GM18498 (cell line): ENCODE measurements around the gene PPM1E.
"Not testable (repeated sequence)": the region's sequence is repeated elsewhere in the genome, so short reads cannot be mapped to it uniquely, and the experiment has no call there.

Experiments
- ATAC-seq: cut with Tn5 transposase; IDR thresholded peaks from one replicate; pipeline ENCODE4 v1.9.1; 2021; ENCODE audit warnings: mild to moderate bottlenecking, moderate library complexity; ENCODE audit not compliant: unreplicated experiment

The PPM1E gene

DNA sequence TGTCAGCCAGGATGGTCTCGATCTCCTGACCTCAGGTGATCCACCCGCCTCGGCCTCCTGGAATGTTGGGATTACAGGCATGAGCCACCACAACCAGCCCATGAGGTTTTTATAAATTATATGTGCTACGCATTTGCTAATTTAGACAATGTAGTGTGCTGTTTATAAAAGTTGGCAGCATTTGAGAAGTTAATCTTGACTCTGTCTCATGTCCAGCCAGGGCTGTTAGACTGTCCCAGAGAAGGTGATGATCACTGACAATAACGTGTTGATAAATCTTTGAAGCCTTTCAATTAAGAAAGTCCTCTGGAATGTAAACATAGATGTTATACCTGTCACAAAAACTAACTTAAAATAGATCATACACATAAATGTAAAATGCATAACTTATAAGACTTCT, 82.0 kb downstream of the PPM1E start:
- ATAC-seq, result no peak

DNA sequence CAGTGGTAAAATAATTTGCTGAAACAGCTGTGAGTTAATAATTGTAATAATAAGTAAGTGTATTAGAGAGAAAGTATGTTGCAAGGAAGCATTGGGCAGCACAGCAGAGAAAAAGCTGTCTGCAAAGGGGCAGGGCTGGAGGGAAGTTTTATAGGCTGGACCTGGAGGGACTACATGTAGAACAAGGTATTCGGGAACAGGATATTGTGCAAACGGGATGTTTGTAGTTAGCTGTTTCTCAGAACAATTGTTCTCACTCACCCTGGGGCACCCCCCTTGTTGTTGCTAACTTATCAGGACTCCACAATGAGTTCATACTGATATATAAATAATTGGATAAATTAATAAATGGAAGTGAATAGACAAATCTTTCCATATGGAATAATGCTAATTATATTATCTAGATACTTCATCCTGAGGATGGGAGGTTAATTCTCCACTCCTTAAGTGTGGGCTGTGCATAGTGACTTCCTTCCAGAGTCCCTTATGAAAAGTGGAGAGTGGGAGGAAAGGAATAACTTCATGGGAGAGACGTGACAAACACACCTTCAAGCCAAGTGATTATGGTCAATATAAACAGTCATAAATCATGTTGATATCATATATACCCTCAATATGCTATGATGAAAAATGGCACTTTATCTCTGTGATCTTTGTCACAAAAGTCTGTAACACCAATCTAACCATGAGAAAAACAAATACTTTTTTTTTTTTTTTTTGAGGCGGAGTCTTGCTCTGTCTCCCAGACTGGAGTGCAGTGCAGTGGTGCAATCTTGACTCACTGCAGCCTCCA, 85.4 kb downstream of the PPM1E start:
- ATAC-seq, result no peak

DNA sequence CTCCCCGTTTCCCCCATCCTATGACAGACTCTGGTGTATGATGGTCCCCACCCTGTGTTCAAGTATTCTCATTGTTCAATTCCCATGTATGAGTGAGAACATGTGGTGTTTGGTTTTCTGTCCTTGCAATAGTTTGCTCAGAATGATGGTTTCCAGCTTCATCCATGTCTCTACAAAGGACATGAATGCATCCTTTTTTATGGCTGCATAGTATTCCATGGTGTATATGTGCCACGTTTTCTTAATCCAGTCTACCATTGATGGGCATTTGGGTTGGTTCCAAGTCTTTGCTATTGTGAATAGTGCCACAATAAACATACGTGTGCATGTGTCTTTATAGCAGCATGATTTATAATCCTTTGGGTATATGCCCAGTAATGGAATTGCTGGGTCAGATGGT, 90.8 kb downstream of the PPM1E start:
- ATAC-seq, result not testable (repeated sequence)

DNA sequence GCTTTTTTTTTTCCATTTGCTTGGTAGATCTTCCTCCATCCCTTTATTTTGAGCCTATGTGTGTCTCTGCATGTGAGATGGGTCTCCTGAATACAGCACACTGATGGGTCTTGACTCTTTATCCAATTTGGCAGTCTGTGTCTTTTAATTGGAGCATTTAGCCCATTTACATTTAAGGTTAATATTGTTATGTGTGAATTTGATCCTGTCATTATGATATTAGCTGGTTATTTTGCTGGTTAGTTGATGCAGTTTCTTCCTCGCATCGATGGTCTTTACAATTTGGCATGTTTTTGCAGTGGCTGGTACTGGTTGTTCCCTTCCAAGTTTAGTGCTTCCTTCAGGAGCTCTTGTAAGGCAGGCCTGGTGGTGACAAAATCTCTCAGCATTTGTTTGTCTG, 94.5 kb downstream of the PPM1E start:
- ATAC-seq, result not testable (repeated sequence)

DNA sequence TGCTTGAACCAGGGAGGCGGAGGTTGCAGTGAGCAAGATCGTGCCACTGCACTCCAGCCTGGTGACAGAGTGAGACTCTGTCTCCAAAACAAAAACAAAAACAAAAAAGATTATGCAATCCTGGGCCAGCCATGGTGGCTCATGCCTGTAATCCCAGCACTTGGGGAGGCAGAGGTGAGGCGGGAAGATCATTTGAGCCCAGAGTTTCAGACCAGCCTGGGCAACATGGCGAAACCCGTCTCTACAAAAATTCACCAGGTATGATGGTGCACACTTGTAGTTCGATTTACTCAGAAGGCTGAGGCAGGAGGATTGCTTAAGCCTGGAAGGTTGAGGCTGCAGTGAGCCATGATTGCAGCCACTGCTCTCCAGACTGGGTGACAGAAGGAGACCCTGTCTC, 109.6 kb downstream of the PPM1E start:
- no peak for ATAC-seq

DNA sequence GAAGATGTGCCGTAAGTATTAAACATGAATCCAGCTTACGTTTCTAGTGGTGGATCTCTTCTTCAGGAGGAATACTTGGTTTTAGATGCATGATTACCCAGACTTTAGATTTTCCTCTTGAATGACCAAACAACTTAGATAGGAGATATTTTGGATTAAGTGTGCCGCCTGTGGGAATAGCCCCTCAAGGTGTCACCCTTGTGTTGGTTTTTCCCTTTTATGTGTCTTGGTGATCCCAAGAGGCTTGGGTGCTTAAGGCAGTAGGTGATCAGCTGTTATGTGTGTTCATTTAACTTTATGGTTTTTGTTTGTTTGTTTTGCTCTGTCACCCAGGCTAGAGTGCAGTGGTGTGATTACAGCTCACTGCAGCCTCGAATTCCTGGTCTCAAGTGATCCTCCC, 115.1 kb downstream of the PPM1E start:
- ATAC-seq, result no peak

DNA sequence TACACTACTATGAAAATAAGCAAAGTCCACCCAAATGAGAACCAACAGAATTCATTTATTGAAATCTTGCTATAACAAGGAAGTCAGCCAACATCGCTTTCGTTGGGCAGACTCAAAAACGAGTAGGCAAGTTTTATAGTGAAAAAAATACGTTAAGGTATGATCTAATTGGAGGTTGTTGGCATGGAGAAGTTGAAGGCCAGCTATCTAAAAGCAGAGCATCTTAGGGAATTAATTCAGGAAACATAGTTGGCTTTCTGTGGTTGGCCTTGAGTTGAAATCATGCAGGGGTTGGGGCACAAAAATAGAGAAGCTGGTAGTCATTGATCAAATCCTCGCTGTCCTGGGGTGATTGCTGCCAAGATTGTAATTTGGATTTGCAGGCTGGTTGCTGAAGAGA, 118.3 kb downstream of the PPM1E start:
- ATAC-seq, result no peak

DNA sequence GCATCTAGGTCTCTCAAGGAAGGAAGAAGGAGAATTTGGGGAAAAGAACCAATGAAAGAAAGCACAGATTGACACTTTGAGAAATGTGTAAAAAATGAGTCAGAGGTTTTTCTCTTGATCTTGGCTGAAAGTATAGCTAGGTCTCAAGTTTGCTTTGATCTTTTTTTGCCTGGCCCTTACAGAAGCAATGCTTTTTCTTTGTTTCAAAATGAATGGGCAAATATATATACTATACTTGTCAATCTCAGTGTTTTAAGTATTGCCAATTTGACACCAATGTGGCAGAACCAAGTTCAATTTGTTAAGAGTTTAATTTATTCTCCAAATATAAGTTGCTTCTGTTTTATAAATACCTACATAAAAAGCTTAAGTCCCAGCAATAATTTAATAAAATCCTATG, 119.6 kb downstream of the PPM1E start:
- ATAC-seq, result no peak

DNA sequence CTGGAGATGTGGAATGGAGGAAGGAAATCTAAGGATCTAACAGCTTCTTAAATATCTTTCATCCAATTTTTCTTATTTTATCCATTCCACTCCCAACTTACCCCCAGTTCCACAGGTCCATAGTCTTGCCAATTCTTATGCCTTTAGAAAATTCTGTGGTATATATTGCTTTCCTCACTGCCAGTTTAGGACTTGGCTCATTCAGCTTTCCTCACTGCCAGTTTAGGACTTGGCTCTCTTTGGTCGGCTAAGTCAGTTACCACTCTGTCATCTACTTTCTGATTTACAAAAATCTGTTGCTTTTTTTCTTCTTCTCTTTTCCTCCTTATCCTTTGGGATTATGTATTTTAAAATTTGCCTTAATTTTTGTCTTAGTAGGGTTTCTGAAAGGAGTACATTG, 128.5 kb downstream of the PPM1E start:
- ATAC-seq, result no peak

DNA sequence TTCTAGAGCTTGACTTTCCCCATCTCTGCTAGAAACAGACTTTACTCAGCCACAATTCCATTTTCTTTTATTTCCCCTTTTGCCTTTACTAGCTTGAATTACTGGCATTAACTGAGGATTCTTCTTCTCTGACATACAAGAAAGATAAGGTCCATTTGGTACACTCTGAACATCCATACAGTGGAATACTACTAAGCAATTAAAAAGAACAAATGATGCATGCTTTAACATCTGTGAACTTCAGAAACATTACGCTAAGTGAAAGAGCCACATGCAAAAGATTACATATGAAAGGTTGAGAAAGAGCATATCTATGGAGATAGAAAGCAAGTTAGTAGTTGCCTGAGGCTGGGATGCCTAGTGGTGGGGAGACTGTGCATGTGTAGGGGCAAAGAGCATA, 130.9 kb downstream of the PPM1E start:
- no peak for ATAC-seq

DNA sequence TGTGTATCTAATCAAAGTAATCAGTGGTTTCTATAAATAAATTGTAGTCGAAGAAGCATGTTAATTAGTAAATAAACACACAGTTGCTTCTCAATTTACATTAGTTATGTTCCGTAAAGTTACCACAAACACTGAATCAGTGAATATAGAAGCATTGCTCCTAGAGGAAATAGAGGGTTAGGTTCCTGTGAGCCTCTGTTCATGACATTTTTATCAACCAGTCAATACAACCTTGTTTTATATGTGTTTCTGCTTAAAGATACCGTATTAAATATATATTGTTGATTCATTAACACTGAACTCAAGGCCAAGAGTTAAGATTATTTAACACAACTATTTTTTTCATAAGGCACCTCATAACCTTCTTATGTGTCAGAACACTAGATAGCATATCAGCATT, 134.3 kb downstream of the PPM1E start:
- ATAC-seq, result no peak

DNA sequence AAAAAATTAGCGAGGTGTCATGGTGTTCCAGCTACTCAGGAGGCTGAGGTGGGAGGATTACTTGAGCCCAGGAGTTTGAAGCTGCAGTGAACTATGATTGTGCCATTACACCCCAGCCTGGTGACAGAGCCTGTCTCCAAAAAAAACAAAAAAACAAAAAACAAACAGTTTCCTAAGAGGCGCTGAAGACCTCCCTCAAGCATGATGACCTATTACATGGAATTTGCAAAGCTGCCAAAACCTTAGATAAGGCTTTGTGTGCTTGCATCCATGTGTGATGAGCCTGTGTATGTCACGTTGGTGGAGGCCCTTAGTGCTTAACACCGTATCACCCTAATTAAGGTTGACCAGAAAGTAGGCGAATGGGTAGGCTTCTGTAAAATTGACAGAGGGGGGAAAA, 143.5 kb downstream of the PPM1E start:
- no peak for ATAC-seq

DNA sequence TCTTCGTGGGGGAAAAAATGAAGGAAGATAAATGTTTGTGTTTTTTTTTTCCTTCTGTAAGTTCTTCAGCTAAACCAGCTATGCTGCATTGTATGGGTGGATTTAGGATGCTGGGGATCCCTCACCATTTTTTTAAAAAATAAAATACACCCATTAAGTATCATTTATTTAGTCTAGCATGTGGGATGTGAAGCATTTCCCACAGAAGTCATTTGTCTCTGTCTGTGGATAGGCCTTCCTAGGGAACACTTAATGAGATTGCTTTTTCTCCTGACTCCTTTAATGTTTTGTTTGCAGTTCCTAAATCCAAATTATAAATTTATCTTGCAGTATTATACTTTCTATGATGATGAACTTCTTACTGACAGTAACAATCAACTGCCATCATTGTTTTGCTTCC, 146.7 kb downstream of the PPM1E start:
- no peak for ATAC-seq

DNA sequence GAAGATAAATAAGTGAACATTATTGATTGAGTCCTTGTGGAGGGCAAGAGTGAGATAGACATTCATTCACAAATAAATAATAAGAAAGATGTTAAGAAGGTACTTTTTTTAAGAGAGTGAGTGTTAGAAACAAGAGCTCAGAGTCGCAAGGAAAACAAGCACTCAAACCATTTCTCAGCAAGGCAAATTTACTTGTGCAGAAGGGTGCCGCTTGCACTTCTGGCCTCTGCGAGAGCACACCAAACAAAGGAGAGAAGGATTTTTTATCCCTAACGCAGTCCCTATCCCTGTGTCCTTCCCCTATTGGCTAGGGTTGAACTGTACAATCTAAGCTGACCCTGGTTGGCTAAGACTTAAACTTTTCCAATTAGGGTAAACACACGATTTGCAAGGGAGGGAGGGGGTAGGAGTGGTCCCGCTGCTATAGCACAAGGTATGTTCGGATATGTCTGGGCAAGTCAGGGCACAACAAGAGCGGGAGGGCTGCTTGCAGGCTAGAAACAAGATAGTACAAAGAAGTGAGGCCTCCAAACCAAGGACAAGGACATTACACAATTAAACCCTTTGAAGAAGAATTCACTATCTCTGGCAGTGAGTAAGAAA, 156.2 kb downstream of the PPM1E start:
- no peak for ATAC-seq

DNA sequence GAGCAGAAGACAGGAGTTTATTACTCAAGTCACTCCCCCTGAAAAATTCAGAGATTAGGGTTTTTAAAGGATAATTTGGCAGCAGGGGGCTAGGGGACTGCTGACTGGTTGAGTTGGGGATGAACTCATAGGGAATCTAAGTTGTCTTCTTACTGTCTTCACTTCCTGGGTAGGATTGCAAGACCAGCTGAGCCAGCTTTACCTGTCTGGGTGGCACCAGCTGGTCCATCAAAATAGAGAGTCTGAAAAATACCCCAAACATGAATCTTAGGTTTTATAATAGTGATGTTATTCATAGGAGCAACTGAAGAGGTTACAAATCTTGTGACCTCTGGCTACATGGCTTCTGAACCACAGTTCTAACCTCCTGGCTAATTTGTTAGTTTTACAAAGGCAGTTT, 157.9 kb downstream of the PPM1E start:
- ATAC-seq, result no peak

DNA sequence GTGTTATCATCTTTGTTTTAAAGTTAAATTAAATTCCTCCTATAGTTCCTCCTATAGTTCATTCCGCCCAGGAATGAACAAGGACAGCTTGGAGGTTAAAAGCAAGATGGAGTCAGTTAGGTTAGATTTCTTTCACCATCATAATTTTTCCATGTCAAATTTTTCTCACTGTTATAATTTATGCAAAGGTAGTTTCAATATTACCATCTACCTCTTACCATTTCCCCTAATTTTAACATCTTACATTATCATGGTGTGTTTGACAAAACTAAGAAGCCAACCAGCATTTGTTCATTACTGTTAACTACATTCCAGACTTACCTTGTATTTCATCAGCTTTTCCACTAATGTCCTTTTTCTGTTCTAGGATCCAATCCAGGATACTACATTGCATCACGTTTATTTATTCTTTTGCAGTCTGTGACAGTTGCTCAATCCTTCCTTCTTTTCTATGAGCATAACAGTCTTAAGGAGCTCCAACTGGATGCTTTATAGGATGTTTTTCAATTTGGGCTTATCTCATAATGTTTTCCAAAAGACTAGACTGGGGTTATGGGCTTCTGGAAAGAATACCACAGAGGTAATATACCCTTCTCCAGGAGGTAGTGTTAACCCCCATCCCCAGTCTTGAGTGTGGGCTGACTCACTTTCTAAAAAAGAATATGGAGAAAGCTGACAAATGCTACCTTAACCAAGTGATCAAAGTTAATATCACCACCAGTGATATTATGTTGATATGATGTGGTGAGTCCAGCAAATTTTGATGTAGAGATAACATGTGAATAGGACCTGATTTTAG, 158.5 kb downstream of the PPM1E start:
- no peak for ATAC-seq

DNA sequence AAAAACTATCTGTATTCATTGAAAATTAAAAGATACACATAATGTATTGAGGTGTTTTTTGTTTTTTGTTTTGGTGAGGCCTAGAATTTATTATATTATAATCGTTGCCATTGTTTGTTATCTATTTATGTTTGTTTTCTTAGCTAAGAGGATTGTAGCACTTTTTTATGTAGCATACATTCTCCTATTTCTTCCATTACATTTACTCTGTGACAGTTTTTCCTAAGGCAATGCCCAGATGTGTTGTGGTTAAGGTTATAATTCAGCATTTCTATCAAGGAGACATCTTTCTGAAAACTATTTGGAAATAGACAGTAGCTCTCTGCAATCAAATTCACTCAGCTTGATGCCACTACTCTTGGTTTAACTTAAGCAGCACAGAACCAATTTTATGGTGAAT, 161.6 kb downstream of the PPM1E start:
- no peak for ATAC-seq

DNA sequence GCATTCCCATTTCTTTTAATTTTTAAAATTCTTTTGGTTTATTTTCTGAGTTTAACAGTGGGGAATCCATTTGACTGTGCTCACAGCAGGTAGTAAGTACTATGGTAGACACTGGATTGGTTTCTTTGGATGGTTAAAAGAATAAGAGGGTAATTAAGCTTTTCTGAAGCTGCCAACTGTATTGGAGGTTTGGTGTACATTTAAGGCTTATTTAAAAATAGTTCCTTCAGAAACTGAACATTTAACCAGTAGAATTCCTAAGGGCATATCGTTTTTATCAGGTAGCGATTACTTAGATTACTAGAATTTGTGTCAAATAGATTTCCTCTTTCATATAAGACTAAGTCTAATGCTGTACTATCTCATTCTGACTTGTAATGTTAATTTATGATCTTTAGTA, 162.4 kb downstream of the PPM1E start:
- no peak for ATAC-seq

DNA sequence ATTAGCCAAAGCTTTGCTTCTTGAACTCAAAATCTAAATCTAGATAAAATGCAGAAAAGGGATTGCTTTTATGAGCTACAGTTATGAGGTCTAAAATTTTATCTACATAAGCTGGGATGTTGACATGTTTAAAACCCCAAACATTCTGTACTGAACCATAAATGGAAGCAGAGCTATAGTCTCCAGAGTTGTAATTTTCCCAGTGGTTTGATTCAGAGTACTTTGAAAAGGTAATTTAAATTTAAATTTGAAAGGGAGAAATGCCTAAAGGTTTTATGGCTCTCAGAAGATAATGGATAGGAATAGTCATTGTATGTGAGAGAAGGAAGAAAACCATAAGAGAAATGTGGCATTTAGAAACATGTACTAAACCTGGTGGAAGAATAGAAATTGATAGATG, 163.2 kb downstream of the PPM1E start:
- ATAC-seq, result no peak

DNA sequence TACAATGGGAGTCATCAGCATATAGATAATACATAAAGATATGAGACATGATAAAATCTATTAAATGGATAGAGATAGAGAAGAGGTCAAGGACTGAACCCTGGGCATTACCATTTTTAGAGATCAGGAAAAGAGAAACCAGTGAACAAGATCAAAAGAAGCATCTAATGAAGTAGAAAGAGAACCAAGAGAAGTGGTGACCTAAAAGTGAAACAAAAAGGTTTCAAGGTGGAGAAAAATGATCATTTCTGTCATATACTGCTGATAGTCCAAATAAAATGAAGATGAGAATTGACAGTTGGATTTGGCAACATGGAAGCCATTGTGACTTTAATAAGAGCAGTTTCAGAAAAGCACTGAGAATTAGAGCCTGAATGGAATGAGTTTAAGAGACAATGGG, 165.1 kb downstream of the PPM1E start:
- ATAC-seq, result no peak

DNA sequence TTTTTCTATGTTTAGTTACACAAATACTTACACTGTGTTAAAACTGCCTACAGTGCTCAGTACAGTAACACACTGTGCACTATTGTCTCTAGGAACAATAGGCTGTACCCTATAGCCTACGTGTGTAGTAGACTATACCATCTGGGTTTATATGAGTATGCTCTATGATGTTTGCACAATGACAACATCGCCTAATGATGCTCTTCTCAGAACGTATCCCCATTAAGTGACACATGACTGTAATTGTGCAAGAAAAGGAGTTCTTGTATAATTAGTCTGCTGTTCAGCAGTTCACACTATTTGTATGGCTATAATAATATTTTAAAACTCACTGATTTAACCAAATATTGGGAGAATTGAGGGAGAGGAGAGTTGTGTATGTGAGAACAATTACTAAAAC, 177.3 kb downstream of the PPM1E start:
- no peak for ATAC-seq

DNA sequence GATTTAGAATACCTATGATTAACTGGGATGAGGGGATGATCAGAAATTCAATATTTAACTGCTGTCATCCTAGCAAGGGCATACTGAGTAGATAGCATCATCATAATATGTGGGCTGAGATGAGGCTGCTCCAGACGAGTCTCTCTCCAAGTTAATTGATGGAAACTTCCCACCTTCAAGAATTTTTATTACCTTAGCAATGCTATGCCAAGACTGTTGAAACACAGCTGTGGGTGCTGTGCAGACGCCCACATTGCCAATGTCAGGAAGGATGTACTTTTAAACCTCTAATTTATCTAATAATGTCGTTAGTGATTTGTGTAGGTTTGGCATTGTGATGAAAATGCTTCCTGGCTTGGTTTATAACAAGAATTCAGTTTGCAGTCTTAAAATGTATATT, 180.6 kb downstream of the PPM1E start:
- no peak for ATAC-seq
